ENCODE measurements around the gene RFLNA. TPM values are rescaled to one million over a fixed set of nuclear protein-coding genes. Genes with fewer than 3 reads are reported as not detected.

RFLNA gene
- total RNA-seq, 1 experiment from 2014 or later: 10.6 TPM

GRCh38 chr12:124314766-124315165 is 19.9 kb downstream of the RFLNA start:
- H3K4me2 ChIP-seq (ENCODE audit: insufficient read depth, insufficient read length, low read length): no peak overlapping the region
- no peak overlapping the region for H2BK120ac ChIP-seq (ENCODE audit: low read depth, low read length, poor library complexity, severe bottlenecking)
- H3K14ac ChIP-seq (ENCODE audit: insufficient read depth, low read length): no peak overlapping the region
- no peak overlapping the region for H2AK5ac ChIP-seq (ENCODE audit: insufficient read length, low read length)
- H3K79me1 ChIP-seq (ENCODE audit: insufficient read depth, low read depth, low read length, poor library complexity, severe bottlenecking): no peaks in the 10 kb centered on the region
- Mint-ChIP-seq H3K27ac (no peak overlapping the region), H3K4me1 (peaks cover 40 to 43% of the 10 kb centered on the region in 2 experiments), H3K4me3 (no peak overlapping the region), H3K9me3 (no peaks in the 10 kb centered on the region), H3K27me3 (ENCODE audit: low read depth) (peaks cover 16% of the 10 kb centered on the region), H3K36me3 (ENCODE audit: insufficient read depth in 1 of 3, low read depth in 3 of 3) (peaks cover 2 to 15% (median 7%) of the 10 kb centered on the region in 3 experiments; a peak in 6 of 7 replicates)
- no peak overlapping the region for H4K91ac ChIP-seq (ENCODE audit: insufficient read length, low read depth, low read length)
- no peak for DNase-seq
- no peak for TF ChIP-seq CTCF (conservative IDR thresholded peaks at IDR 0.05)
- H4K5ac ChIP-seq (ENCODE audit: insufficient read length, low read depth, low read length): no peak overlapping the region
- no peak overlapping the region for H2BK15ac ChIP-seq (ENCODE audit: low read depth, low read length)
- H3K18ac ChIP-seq (ENCODE audit: insufficient read length, low read depth, low read length): no peak overlapping the region
- H2AFZ ChIP-seq (ENCODE audit: low read length): no peak overlapping the region
- no peaks in the 10 kb centered on the region for H3K23me2 ChIP-seq (ENCODE audit: insufficient read length, low read depth, low read length, poor library complexity, severe bottlenecking)
- WGBS (ENCODE audit: extremely low coverage, insufficient read length, low lambda C conversion rate): no CpG with 5 or more reads among the region's 9 CpGs
- no peak overlapping the region for H3K23ac ChIP-seq (ENCODE audit: insufficient read length, low read depth, low read length)
- H2BK20ac ChIP-seq (ENCODE audit: low read depth, low read length, poor library complexity, severe bottlenecking): no peak overlapping the region
- H3K79me2 ChIP-seq (ENCODE audit: insufficient read depth, low read length): no peaks in the 10 kb centered on the region
- no peak overlapping the region for H3K4ac ChIP-seq (ENCODE audit: low read depth, low read length)
- H4K8ac ChIP-seq (replicated peaks; ENCODE audit: insufficient read length, low read depth, low read length): no peak overlapping the region
- no peaks in the 10 kb centered on the region for H4K20me1 ChIP-seq (ENCODE audit: control insufficient read depth, insufficient read depth, insufficient read length)
- H3K9ac ChIP-seq (ENCODE audit: extremely low read depth, insufficient read length, low read length): no peak overlapping the region
- no peak overlapping the region for H2BK12ac ChIP-seq (ENCODE audit: insufficient read length, low read depth, low read length)
- no peaks in the 10 kb centered on the region for H3K27me3 ChIP-seq (ENCODE audit: insufficient read depth, low read length)
- no peak overlapping the region for H3K27ac ChIP-seq (ENCODE audit: insufficient read length, low read depth, low read length)
- peaks cover 3% of the 10 kb centered on the region; the same call in 1 of the 2 replicates for H3K4me1 ChIP-seq (ENCODE audit: insufficient read depth, low read length)
- H2BK5ac ChIP-seq (ENCODE audit: insufficient read length, low read length): no peak overlapping the region
- no peak overlapping the region for H3T11ph ChIP-seq (ENCODE audit: low read length)
- H3K56ac ChIP-seq (ENCODE audit: insufficient read length, low read depth, low read length): no peak overlapping the region
- no peaks in the 10 kb centered on the region for H3K9me3 ChIP-seq (ENCODE audit: control insufficient read depth, low read depth, low read length)
